ENCODE measurements around the gene CBX6.

The CBX6 gene

GRCh38 chr22:38819387-38819940 is 52.6 kb downstream of the CBX6 start:
- DNase-seq (ENCODE audit: low read depth, low spot score), result no peak

- no peak for DNase-seq (ENCODE audit: low read depth, low spot score)
Measured at GRCh38 chr22:38817196-38817595, 54.8 kb downstream of the CBX6 start.

GRCh38 chr22:38815842-38816241 is 56.2 kb downstream of the CBX6 start:
- DNase-seq (ENCODE audit: low read depth, low spot score), result no peak
